G401.6 (cell line): ENCODE data around the gene HPX.
"Not testable (repeated sequence)": the region's sequence is repeated elsewhere in the genome, so short reads cannot be mapped to it uniquely, and the experiment has no call there.

Experiments used
- FAIRE-seq: peaks from 2 replicates; lab custom pipeline; 2012; peaks lifted over from hg19 to GRCh38; lab: Jason Lieb, UNC

The HPX gene

GRCh38 chr11:6414874-6415328, 25.9 kb downstream of the HPX start:
- no peak for FAIRE-seq

GRCh38 chr11:6413791-6414201, 27.0 kb downstream of the HPX start:
- FAIRE-seq, result no peak

GRCh38 chr11:6411594-6412031, 29.2 kb downstream of the HPX start:
- no peak for FAIRE-seq

- no peak for FAIRE-seq
These were observed 29.9 kb downstream of the HPX start for GRCh38 chr11:6410695-6411430.

- FAIRE-seq, result no peak
These were observed 34.4 kb downstream of the HPX start for GRCh38 chr11:6406370-6406769.

- FAIRE-seq, result no peak
These were observed 34.9 kb downstream of the HPX start for GRCh38 chr11:6405846-6406245.

GRCh38 chr11:6405052-6405667, 35.6 kb downstream of the HPX start:
- FAIRE-seq, result no peak

GRCh38 chr11:6404342-6405051, 36.3 kb downstream of the HPX start:
- FAIRE-seq, result no peak

- no peak for FAIRE-seq
These were observed 37.2 kb downstream of the HPX start for GRCh38 chr11:6403539-6403938.

- no peak for FAIRE-seq
These were observed 38.2 kb downstream of the HPX start for GRCh38 chr11:6402561-6402981.

- no peak for FAIRE-seq
These were observed 38.7 kb downstream of the HPX start for GRCh38 chr11:6402061-6402470.

GRCh38 chr11:6401464-6401863, 39.3 kb downstream of the HPX start:
- FAIRE-seq, result no peak

- FAIRE-seq, result no peak
These were observed 40.1 kb downstream of the HPX start for GRCh38 chr11:6400431-6401345.

GRCh38 chr11:6397636-6398035, 43.2 kb downstream of the HPX start:
- FAIRE-seq, result no peak

- FAIRE-seq, result no peak
These were observed 43.6 kb downstream of the HPX start for GRCh38 chr11:6397156-6397555.

- FAIRE-seq, result no peak
These were observed 45.2 kb downstream of the HPX start for GRCh38 chr11:6395470-6396060.

- no peak for FAIRE-seq
These were observed 46.7 kb downstream of the HPX start for GRCh38 chr11:6393989-6394670.

GRCh38 chr11:6392251-6392650, 48.5 kb downstream of the HPX start:
- FAIRE-seq, result not testable (repeated sequence)

GRCh38 chr11:6391537-6392134, 49.2 kb downstream of the HPX start:
- FAIRE-seq, result no peak

GRCh38 chr11:6390718-6391469, 49.9 kb downstream of the HPX start:
- no peak for FAIRE-seq
